HepG2 (cell line): ENCODE measurements around the gene IL21R. TPM values are rescaled to one million over a fixed set of nuclear protein-coding genes. Genes with fewer than 3 reads are reported as not detected.

ENCODE experiments used
- ATAC-seq: fragments of 200-7000 bp; cut with Tn5 transposase; 3 replicates; pipeline ENCODE4 v1.9.1; 2020; ENCODE audit warnings: mild to moderate bottlenecking, moderate library complexity
- BruUV-seq: library from RNA; stranded (reverse); fragments of 400-500 nt; replicated peaks from 2 replicates; lab custom pipeline; 2021; lab: Mats Ljungman, UMichigan
- CTCF ChIA-PET: fragments of 300-600 bp; formaldehyde crosslinking; extraction: SDS; loops from one replicate; lab custom pipeline; 2021; ENCODE audit warnings: low total read pairs, inconsistent platforms, low intra/inter-chr PET ratio; lab: Yijun Ruan, JAX
- POLR2A ChIA-PET: fragments of 350-600 bp; sonication (Branson Sonifier 250); formaldehyde crosslinking; loops from one replicate; lab custom pipeline; 2020; ENCODE audit warnings: antibody characterized with exemption, inconsistent platforms; lab: Yijun Ruan, JAX
- DNase-seq: peaks from one replicate; pipeline ENCODE4 v3.0.0-alpha.2; 2015; ENCODE audit warnings: low spot score
- FAIRE-seq: peaks from 3 replicates; lab custom pipeline; 2011; peaks lifted over from hg19 to GRCh38; lab: Jason Lieb, UNC
- H2AFZ ChIP-seq: one replicate; pipeline ENCODE4 v1.6.1; 2011; ENCODE audit warnings: low read length, inconsistent platforms
- H3K27ac ChIP-seq: fragments of 300-600 bp; 3 replicates; pipeline ENCODE4 v1.8.0; 2011; ENCODE audit warnings: mixed run types, mild to moderate bottlenecking, mixed read lengths, low read length, inconsistent platforms; ENCODE audit not compliant: insufficient read depth; ENCODE audit errors: extremely low read length
- H3K27me3 ChIP-seq, 2 experiments: fragments of 200-600 bp in 1 of 2; 2 replicates in 1 of 2; 3 replicates in 1 of 2; pipeline versions ENCODE4 v1.6.0 to v1.8.0; 2011; ENCODE audit warnings: low read length in 2 of 2, mild to moderate bottlenecking in 2 of 2, moderate library complexity in 2 of 2, inconsistent platforms in 1 of 2; ENCODE audit not compliant: insufficient read depth in 2 of 2, control insufficient read depth in 1 of 2
- H3K36me3 ChIP-seq, 2 experiments: fragments of 200-600 bp in 1 of 2; replicated peaks in 1 of 2; 2 replicates in 1 of 2; 3 replicates in 1 of 2; pipeline versions ENCODE4 v1.5.1 to v1.8.0; 2011; ENCODE audit warnings: low read length in 2 of 2, inconsistent platforms in 1 of 2; ENCODE audit not compliant: insufficient read depth in 2 of 2, control insufficient read depth in 1 of 2
- H3K4me1 ChIP-seq: 2 replicates; pipeline ENCODE4 v1.5.1; 2012; ENCODE audit warnings: low read length, inconsistent platforms; ENCODE audit not compliant: insufficient read depth
- H3K4me2 ChIP-seq: 2 replicates; pipeline ENCODE4 v1.6.0; 2011; ENCODE audit warnings: low read depth, low read length, inconsistent platforms
- H3K4me3 ChIP-seq, 3 experiments: fragments of 200-600 bp in 1 of 3; sonication (generic), shearing (Covaris generic) in 1 of 3; replicated peaks in 1 of 3; 2 replicates each; pipeline ENCODE4 v1.5.1; 2011 to 2016; ENCODE audit warnings: low read length in 3 of 3, inconsistent platforms in 2 of 3, low read depth in 2 of 3, mild to moderate bottlenecking in 2 of 3, control low read depth in 1 of 3, mixed read lengths in 1 of 3; ENCODE audit not compliant: insufficient read depth in 1 of 3
- H3K79me2 ChIP-seq: one replicate; pipeline ENCODE4 v1.6.1; 2011; ENCODE audit warnings: low read length, inconsistent platforms; ENCODE audit not compliant: insufficient read depth
- H3K9ac ChIP-seq: 2 replicates; pipeline ENCODE4 v1.6.0; 2011; ENCODE audit warnings: mild to moderate bottlenecking, low read depth, low read length, inconsistent platforms; ENCODE audit not compliant: insufficient read depth
- H3K9me3 ChIP-seq: 2 replicates; pipeline ENCODE4 v1.5.1; 2012; ENCODE audit warnings: mild to moderate bottlenecking, low read length
- H4K20me1 ChIP-seq: 2 replicates; pipeline ENCODE4 v1.6.0; 2011; ENCODE audit warnings: inconsistent platforms, mild to moderate bottlenecking, low read length, moderate library complexity; ENCODE audit not compliant: insufficient read depth
- AHDC1 ChIP-seq: sonication (generic); formaldehyde crosslinking; IDR thresholded peaks from 2 replicates; pipeline ENCODE4 v1.5.1; 2020; ENCODE audit warnings: mild to moderate bottlenecking, missing genetic modification reagents, borderline replicate concordance
- CENPBD1 ChIP-seq: sonication (generic); formaldehyde crosslinking; IDR thresholded peaks from 2 replicates; pipeline ENCODE4 v1.8.0; 2022; ENCODE audit warnings: missing genetic modification reagents, low read depth, mild to moderate bottlenecking, borderline replicate concordance
- CTCF ChIP-seq: sonication (generic); formaldehyde crosslinking; IDR thresholded peaks from 2 replicates; pipeline ENCODE4 v1.5.0; 2020; ENCODE audit warnings: mild to moderate bottlenecking, missing genetic modification reagents, moderate library complexity
- FIP1L1 ChIP-seq: fragments of 200-400 bp; formaldehyde crosslinking; IDR thresholded peaks from 2 replicates; pipeline ENCODE4 v1.6.1; 2018; ENCODE audit warnings: low read depth, mild to moderate bottlenecking, low read length, moderate library complexity, borderline replicate concordance; ENCODE audit not compliant: insufficient read depth
- MYNN ChIP-seq: sonication (generic); formaldehyde crosslinking; IDR thresholded peaks from 2 replicates; pipeline ENCODE4 v1.4.0; 2020; ENCODE audit warnings: mild to moderate bottlenecking, low read depth, missing genetic modification reagents
- NFIC ChIP-seq: IDR thresholded peaks from 2 replicates; pipeline ENCODE4 v1.6.1; 2012; ENCODE audit warnings: mild to moderate bottlenecking, low read length, inconsistent platforms
- PAX8 ChIP-seq: sonication (generic); formaldehyde crosslinking; IDR thresholded peaks from 2 replicates; pipeline ENCODE4 v1.8.0; 2022; ENCODE audit warnings: mild to moderate bottlenecking, missing genetic modification reagents, borderline replicate concordance
- SOX6 ChIP-seq, 2 experiments: fragments of 450-650 bp in 1 of 2; sonication (generic) in 1 of 2; formaldehyde crosslinking in 1 of 2; IDR thresholded peaks; 2 replicates each; pipeline versions ENCODE4 v1.4.0 to v1.6.1; 2017 to 2020; ENCODE audit warnings: antibody characterized with exemption in 1 of 2, mild to moderate bottlenecking in 1 of 2, missing genetic modification reagents in 1 of 2
- UBTF ChIP-seq: sonication (generic); formaldehyde crosslinking; IDR thresholded peaks from 2 replicates; pipeline ENCODE4 v1.4.0; 2020; ENCODE audit warnings: mild to moderate bottlenecking, missing genetic modification reagents
- ZBTB14 ChIP-seq: sonication (generic); formaldehyde crosslinking; IDR thresholded peaks from 2 replicates; pipeline ENCODE4 v1.4.0; 2020; ENCODE audit warnings: missing genetic modification reagents
- ZFYVE20 ChIP-seq: sonication (generic); formaldehyde crosslinking; IDR thresholded peaks from 2 replicates; pipeline ENCODE4 v1.8.0; 2023; ENCODE audit warnings: low read depth, mild to moderate bottlenecking, moderate library complexity, missing genetic modification reagents, borderline replicate concordance
- ZNF839 ChIP-seq: sonication (generic); formaldehyde crosslinking; IDR thresholded peaks from 2 replicates; pipeline ENCODE4 v1.4.0; 2020; ENCODE audit warnings: missing genetic modification reagents, mild to moderate bottlenecking, borderline replicate concordance
- WGBS: methylation state at CpG from one replicate; pipeline ENCODE4 v1.1.6; 2017; ENCODE audit warnings: low lambda C conversion rate; 5-methylcytosine and 5-hydroxymethylcytosine counted together
- in situ Hi-C: cut with HindIII; loops from 2 replicates; pipeline ENCODE4 v1.10.0; 2017; ENCODE audit warnings: low pct_unique_long_range_greater_than_20kb; ENCODE audit not compliant: extremely low pct_ligation_motif_present
- intact Hi-C: fragments of 100-400 bp; cut with micrococcal nuclease; formaldehyde crosslinking; loops from one replicate; pipeline ENCODE4 v1.10.0; 2022; ENCODE audit not compliant: unreplicated experiment
- polyA plus RNA-seq, 8 experiments: library from polyadenylated mRNA; depleted of rRNA in 3 of 8; stranded (reverse) in 7 of 8; unstranded in 1 of 8; fragments of >200 nt; fragmentation: Illumina TruSeq in 4 of 8; extraction: Trizol in 4 of 8; gene quantifications; 2 replicates each; pipeline versions ENCODE4 v1.2.1 to v1.2.3, GENCODE V29; 2011 to 2016; ENCODE audit warnings: low read depth in 4 of 8, missing spikeins in 1 of 8, mixed read lengths in 1 of 8; ENCODE audit not compliant: insufficient read depth in 1 of 8
- total RNA-seq, 5 experiments: library from RNA; depleted of rRNA; stranded (reverse); fragments of >200 nt; fragmentation: Illumina TruSeq; extraction: Trizol; gene quantifications; 2 replicates each; pipeline ENCODE4 v1.2.3, GENCODE V29; 2016; ENCODE audit warnings: low read depth in 1 of 5

IL21R gene
- total and polyA plus RNA-seq, 2 of the 13 experiments (the other 11 are each of a cell fraction or from before 2014, with no cell fraction given) = 0.49 to 0.64 TPM

GRCh38 chr16:27430512-27430911 lies 28.5 kb downstream of the IL21R start:
- Histone ChIP-seq H3K9me3 (no peaks in the 10 kb centered on the region), H4K20me1 (no peaks in the 10 kb centered on the region), H3K79me2 (no peaks in the 10 kb centered on the region), H3K4me2 (no peak overlapping the region), H3K4me1 (0 out of 2 replicates have a peak, but pooled peaks cover 10% of the 10 kb centered on the region), H3K27ac (no peak overlapping the region), H3K36me3 (no peaks in the 10 kb centered on the region), H3K27me3 (peaks cover 0 to 10% of the 10 kb centered on the region in 2 experiments; a peak in 3 of 5 replicates), H3K4me3 (no peak overlapping the region), H2AFZ (no peak overlapping the region), H3K9ac (no peak overlapping the region)
- ATAC-seq (no peak), DNase-seq (no peak), FAIRE-seq (no peak)
- intact Hi-C loops = no loop called here
- BruUV-seq = no TSS peak
- ChIA-PET POLR2A (no interaction called here), CTCF (no interaction called here)
- 67% methylated on average over 7 of the region's 7 CpGs for WGBS
- in situ Hi-C loops = no loop called here
- TF ChIP-seq AHDC1 (CRISPR knock-in tag) = no peak
- TF ChIP-seq ZBTB14 = no peak
- no peak for TF ChIP-seq PAX8
- no peak for TF ChIP-seq CTCF (CRISPR knock-in tag)
- no peak for TF ChIP-seq FIP1L1
- no peak for TF ChIP-seq UBTF (CRISPR knock-in tag)
- TF ChIP-seq SOX6 (IDR thresholded peaks at IDR 0.05) = no peak
- no peak for TF ChIP-seq SOX6 (CRISPR knock-in tag; IDR thresholded peaks at IDR 0.05)
- no peak for TF ChIP-seq MYNN (CRISPR knock-in tag)
- no peak for TF ChIP-seq ZFYVE20 (CRISPR knock-in tag)
- no peak for TF ChIP-seq ZNF839 (CRISPR knock-in tag)
- no peak for TF ChIP-seq CENPBD1 (CRISPR knock-in tag)
- TF ChIP-seq NFIC = no peak
